Kidney epithelial cell (primary cell): Measurements from ENCODE around the gene MCRIP1. TPM values are rescaled to one million over a fixed set of nuclear protein-coding genes. Genes with fewer than 3 reads are reported as not detected.

Source experiments
- DNase-seq: peaks from one replicate; pipeline ENCODE4 v3.0.0-alpha.2; 2010; ENCODE audit warnings: low read depth
- H3K27me3 ChIP-seq: 2 replicates; pipeline ENCODE4 v1.6.0; 2011; ENCODE audit warnings: low read length; ENCODE audit not compliant: control insufficient read depth, insufficient read depth
- H3K36me3 ChIP-seq: 2 replicates; pipeline ENCODE4 v1.5.1; 2011; ENCODE audit warnings: low read length; ENCODE audit not compliant: control insufficient read depth, insufficient read depth
- H3K4me3 ChIP-seq: 2 replicates; pipeline ENCODE4 v1.5.1; 2011; ENCODE audit warnings: low read depth, mild to moderate bottlenecking, control low read depth, low read length
- CTCF ChIP-seq: IDR thresholded peaks from 2 replicates; pipeline ENCODE4 v1.5.1; 2011; ENCODE audit warnings: mild to moderate bottlenecking, moderate library complexity, low read length, control low read depth, inconsistent platforms; ENCODE audit not compliant: insufficient read depth, poor library complexity, severe bottlenecking
- total RNA-seq: library from RNA; depleted of rRNA; stranded (reverse); fragments of >200 nt; gene quantifications from 2 replicates; pipeline ENCODE4 v1.2.3, GENCODE V29; 2015

MCRIP1 gene
- total RNA-seq, 1 donor from 2014 or later, result 131 TPM

- Histone ChIP-seq H3K4me3 (no peak overlapping the region), H3K27me3 (no peaks in the 10 kb centered on the region), H3K36me3 (no peaks in the 10 kb centered on the region)
- no peak for TF ChIP-seq CTCF
- DNase-seq, result no peak
Observed at GRCh38 chr17:81844327-81844851, 11.3 kb upstream of the MCRIP1 start.

- no peaks in the 10 kb centered on the region for H3K36me3 ChIP-seq
- DNase-seq, result no peak
- H3K27me3 ChIP-seq, result peaks cover 2% of the 10 kb centered on the region
- no peak for TF ChIP-seq CTCF
- no peak overlapping the region for H3K4me3 ChIP-seq
Observed at GRCh38 chr17:81843713-81844326, 10.7 kb upstream of the MCRIP1 start.

- TF ChIP-seq CTCF, result no peak
- DNase-seq, result no peak
- H3K27me3 ChIP-seq, result peaks cover 2% of the 10 kb centered on the region
- H3K36me3 ChIP-seq, result no peaks in the 10 kb centered on the region
- H3K4me3 ChIP-seq, result no peak overlapping the region
Observed at GRCh38 chr17:81842725-81843504, 9.8 kb upstream of the MCRIP1 start.

- no peaks in the 10 kb centered on the region for H3K36me3 ChIP-seq
- no peak for TF ChIP-seq CTCF
- no peak for DNase-seq
Observed at GRCh38 chr17:81842378-81842724, 9.3 kb upstream of the MCRIP1 start.

GRCh38 chr17:81841866-81842265, 8.8 kb upstream of the MCRIP1 start:
- TF ChIP-seq CTCF, result no peak
- DNase-seq, result no peak
- Histone ChIP-seq H3K36me3 (no peaks in the 10 kb centered on the region), H3K27me3 (peaks cover 2% of the 10 kb centered on the region), H3K4me3 (no peak overlapping the region)

More at GRCh38 chr17:81842378-81842724, 9.3 kb upstream of the MCRIP1 start:
- Histone ChIP-seq H3K27me3 (peaks cover 2% of the 10 kb centered on the region), H3K4me3 (no peak overlapping the region)
